ENCODE measurements around the gene LCP2. TPM values are rescaled to one million over a fixed set of nuclear protein-coding genes. Genes with fewer than 3 reads are reported as not detected.
"Not testable (repeated sequence)": the region's sequence is repeated elsewhere in the genome, so short reads cannot be mapped to it uniquely, and the experiment has no call there.

LCP2 gene
- total RNA-seq, 1 donor from 2014 or later: 25.5 TPM

DNA sequence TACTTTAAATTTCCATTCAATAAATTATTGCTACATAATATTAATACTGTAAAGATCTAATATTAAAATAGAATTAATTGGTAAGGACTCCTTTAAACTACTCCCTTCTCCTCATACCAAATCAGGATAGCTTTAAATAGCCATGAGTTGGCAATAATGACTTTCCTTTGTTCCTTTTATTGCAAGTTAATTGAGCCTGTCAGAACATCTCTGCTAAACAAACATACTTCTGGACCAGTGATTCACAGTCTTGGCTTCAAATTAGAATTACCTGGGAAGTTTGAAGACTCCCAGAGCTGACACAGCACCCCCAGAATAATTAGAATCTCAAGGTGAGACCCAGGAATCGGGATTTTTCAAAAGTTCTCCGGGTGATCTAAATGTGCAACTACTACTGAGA, 46.1 kb downstream of the LCP2 start:
- no peak for DNase-seq (ENCODE audit: extremely low spot score in 2 of 2)
- peaks cover 59% of the 10 kb centered on the region for H3K4me1 ChIP-seq

DNA sequence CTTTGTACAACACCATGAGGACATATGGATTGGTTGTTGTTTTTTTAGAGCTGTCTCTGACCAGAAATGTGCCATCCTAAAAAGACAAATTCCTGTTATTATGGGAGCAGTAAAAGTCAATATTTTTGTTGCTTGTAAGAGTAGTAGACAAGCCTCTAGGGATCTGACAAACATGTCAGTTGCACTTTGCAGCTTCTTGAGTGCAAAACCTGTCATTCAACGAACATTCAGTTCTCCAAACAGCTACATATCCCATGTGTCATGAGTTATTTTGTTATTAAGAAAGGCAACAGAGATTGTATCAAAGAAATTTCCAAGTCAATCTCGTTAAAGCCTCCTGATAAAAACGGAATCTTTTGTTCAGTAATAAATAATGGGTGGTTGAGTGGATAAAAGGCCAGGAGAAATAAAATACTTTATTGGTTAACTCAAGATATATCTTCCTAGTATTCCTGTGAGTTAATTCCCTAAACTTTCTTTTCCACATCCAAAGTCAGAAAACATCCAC, 46.7 kb downstream of the LCP2 start:
- H3K4me1 ChIP-seq: peaks cover 61% of the 10 kb centered on the region
- DNase-seq (ENCODE audit: extremely low spot score in 2 of 2): no peak
- H3K4me3 ChIP-seq: no peak overlapping the region
- TF ChIP-seq, protein P1, sequence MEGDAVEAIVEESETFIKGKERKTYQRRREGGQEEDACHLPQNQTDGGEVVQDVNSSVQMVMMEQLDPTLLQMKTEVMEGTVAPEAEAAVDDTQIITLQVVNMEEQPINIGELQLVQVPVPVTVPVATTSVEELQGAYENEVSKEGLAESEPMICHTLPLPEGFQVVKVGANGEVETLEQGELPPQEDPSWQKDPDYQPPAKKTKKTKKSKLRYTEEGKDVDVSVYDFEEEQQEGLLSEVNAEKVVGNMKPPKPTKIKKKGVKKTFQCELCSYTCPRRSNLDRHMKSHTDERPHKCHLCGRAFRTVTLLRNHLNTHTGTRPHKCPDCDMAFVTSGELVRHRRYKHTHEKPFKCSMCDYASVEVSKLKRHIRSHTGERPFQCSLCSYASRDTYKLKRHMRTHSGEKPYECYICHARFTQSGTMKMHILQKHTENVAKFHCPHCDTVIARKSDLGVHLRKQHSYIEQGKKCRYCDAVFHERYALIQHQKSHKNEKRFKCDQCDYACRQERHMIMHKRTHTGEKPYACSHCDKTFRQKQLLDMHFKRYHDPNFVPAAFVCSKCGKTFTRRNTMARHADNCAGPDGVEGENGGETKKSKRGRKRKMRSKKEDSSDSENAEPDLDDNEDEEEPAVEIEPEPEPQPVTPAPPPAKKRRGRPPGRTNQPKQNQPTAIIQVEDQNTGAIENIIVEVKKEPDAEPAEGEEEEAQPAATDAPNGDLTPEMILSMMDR (IDR thresholded peaks at IDR 0.05): no peak
- H3K27me3 ChIP-seq: no peaks in the 10 kb centered on the region
- peak overlapping the region; percentile 32 for H3K27ac ChIP-seq
- intact Hi-C loops (cut with DNase I): no loop called here
- no peaks in the 10 kb centered on the region for H3K36me3 ChIP-seq
- no peaks in the 10 kb centered on the region for H3K9me3 ChIP-seq

More for the DNA sequence above, 46.1 kb downstream of the LCP2 start:
- Histone ChIP-seq H3K4me3 (no peak overlapping the region), H3K36me3 (no peaks in the 10 kb centered on the region), H3K27me3 (no peaks in the 10 kb centered on the region), H3K9me3 (no peaks in the 10 kb centered on the region), H3K27ac (peak overlapping the region; percentile 32)
- TF ChIP-seq, protein P1 (IDR thresholded peaks at IDR 0.05): no peak
- no peak for TF ChIP-seq POLR2AphosphoS5 (IDR thresholded peaks at IDR 0.05; ENCODE audit: insufficient read depth in 1 of 2, low read depth in 1 of 2)
- no peak for TF ChIP-seq POLR2A (IDR thresholded peaks at IDR 0.05)
- intact Hi-C loops (cut with DNase I): no loop called here

DNA sequence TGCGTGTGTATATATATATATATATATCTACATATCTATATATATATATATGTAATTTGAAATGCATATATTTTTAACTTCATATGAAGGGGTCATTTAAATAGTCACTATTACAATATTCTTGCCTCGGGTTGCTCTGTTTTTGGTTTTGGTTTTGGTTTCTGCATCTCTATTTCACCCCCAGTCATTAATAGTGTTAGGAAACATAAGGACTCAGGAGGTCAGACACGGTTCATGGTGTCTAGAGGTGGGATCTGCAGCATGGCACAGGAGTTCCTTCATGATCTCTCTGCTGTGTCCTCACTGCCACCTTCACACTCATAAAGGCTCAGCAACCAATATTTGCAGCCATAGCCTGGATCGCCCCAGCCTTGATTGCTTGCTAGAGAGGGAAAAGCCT, 48.2 kb downstream of the LCP2 start:
- no peak for DNase-seq (ENCODE audit: extremely low spot score in 2 of 2)
- no peak overlapping the region for H3K4me3 ChIP-seq

DNA sequence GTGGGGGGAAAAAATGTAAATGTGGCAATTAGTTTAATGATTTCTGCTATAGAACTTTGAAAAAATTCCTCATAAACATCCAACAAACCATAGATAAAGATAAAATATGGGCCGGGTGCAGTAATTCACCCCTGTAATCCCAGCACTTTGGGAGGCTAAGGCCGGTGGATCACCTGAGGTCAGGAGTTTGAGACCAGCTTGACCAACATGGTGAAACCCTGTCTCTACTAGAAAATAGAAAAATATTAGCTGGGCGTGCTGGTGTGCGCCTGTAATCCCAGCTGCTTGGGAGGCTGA, 48.7 kb downstream of the LCP2 start:
- DNase-seq (ENCODE audit: extremely low spot score in 2 of 2); H3K27ac ChIP-seq; intact Hi-C loops (cut with DNase I); H3K27me3 ChIP-seq; H3K36me3 ChIP-seq; H3K4me3 ChIP-seq; H3K9me3 ChIP-seq: not testable (repeated sequence)
- H3K4me1 ChIP-seq: peaks cover 61% of the 10 kb centered on the region

More for the DNA sequence above, 48.2 kb downstream of the LCP2 start:
- TF ChIP-seq POLR2A (IDR thresholded peaks at IDR 0.05): no peak
- TF ChIP-seq, protein P1 (IDR thresholded peaks at IDR 0.05): no peak
- TF ChIP-seq POLR2AphosphoS5 (IDR thresholded peaks at IDR 0.05; ENCODE audit: insufficient read depth in 1 of 2, low read depth in 1 of 2): no peak
- intact Hi-C loops (cut with DNase I): no loop called here
- Histone ChIP-seq H3K27ac (no peak overlapping the region), H3K9me3 (no peaks in the 10 kb centered on the region), H3K36me3 (no peaks in the 10 kb centered on the region), H3K27me3 (no peaks in the 10 kb centered on the region), H3K4me1 (peaks cover 61% of the 10 kb centered on the region)

DNA sequence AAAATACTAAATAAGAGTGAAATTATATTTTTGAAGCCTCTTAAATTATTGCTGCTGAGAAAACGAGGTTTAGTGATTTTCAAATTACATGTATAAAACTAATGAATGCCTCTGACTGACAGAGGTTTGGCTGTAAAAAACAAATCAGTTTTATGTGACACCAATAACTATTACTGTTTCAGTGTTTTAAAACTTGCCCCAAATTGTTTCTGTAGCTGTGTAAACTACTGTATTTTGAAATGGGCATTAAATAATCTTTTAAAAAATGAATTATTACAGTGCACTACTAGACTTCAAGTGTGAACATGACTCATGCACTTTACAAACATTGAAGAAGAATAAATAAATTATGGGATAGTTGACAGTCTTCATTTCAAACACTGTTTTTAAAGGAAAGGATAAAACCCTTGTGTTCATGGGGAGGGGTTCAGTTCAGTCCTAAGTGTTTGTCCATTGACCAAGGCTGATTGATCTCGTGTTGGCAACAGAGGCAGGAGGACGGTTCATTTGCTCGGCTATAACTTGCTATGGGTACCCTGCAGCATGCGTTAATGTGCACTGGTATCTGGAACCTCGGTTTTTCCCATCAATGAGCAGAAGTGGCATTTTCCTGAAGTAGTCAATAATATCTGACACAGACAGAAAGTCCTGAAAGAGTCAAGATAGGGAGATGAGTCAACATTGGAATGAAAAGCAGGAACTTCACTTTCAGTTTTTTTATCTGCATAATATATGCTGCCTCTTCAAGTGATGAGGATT, 49.2 kb downstream of the LCP2 start:
- H3K4me3 ChIP-seq: no peak overlapping the region
- no peak for DNase-seq (ENCODE audit: extremely low spot score in 2 of 2)
- peak overlapping the region; percentile 17 for H3K27ac ChIP-seq
- no peaks in the 10 kb centered on the region for H3K27me3 ChIP-seq
- intact Hi-C loops (cut with DNase I): no loop called here
- H3K4me1 ChIP-seq: peaks cover 61% of the 10 kb centered on the region
- TF ChIP-seq POLR2A (IDR thresholded peaks at IDR 0.05) (no peak), POLR2AphosphoS5 (IDR thresholded peaks at IDR 0.05; ENCODE audit: insufficient read depth in 1 of 2, low read depth in 1 of 2) (no peak)
- TF ChIP-seq, protein P1 (IDR thresholded peaks at IDR 0.05): no peak
- no peaks in the 10 kb centered on the region for H3K9me3 ChIP-seq
- H3K36me3 ChIP-seq: no peaks in the 10 kb centered on the region
